Testis (tissue), 3 donors: ENCODE data around the gene SPRN. TPM values are rescaled to one million over a fixed set of nuclear protein-coding genes. Genes with fewer than 3 reads are reported as not detected.
"Not testable (repeated sequence)": the region's sequence is repeated elsewhere in the genome, so short reads cannot be mapped to it uniquely, and the experiment has no call there.

Experiments used
- DNase-seq: peaks from one replicate; pipeline ENCODE4 v3.0.0-alpha.2; 2019
- H3K27ac ChIP-seq, 2 donors: fragments of 200-600 bp; sonication (generic); one replicate each; pipeline ENCODE4 v1.5.1; 2019
- H3K27me3 ChIP-seq: fragments of 200-600 bp; sonication (generic); one replicate; pipeline ENCODE4 v1.5.1; 2019
- H3K36me3 ChIP-seq: fragments of 200-600 bp; sonication (generic); one replicate; pipeline ENCODE4 v1.5.1; 2017; ENCODE audit warnings: low read depth; ENCODE audit errors: missing control alignments
- H3K4me1 ChIP-seq: fragments of 200-600 bp; sonication (generic); one replicate; pipeline ENCODE4 v1.5.1; 2019
- H3K4me3 ChIP-seq, 2 donors: fragments of 200-600 bp; sonication (generic); one replicate each; pipeline ENCODE4 v1.5.1; 2017 to 2019
- H3K9me3 ChIP-seq: fragments of 200-600 bp; sonication (generic); one replicate; pipeline ENCODE4 v1.5.1; 2017
- POLR2A ChIP-seq: fragments of 450-650 bp; IDR thresholded peaks from one replicate; pipeline ENCODE4 v1.6.1; 2017; ENCODE audit warnings: antibody characterized with exemption, mild to moderate bottlenecking, moderate library complexity
- WGBS, 2 donors: methylation state at CpG; one replicate each; pipeline ENCODE4 v1.1.5; 2018; 5-methylcytosine and 5-hydroxymethylcytosine counted together
- intact Hi-C: fragments of 100-400 bp; cut with DNase I; formaldehyde crosslinking; loops from one replicate; pipeline ENCODE4 v1.15.1; 2023; ENCODE audit warnings: low total_unique reads
- polyA plus RNA-seq: library from polyadenylated mRNA; stranded (reverse); fragments of 350-450 nt; fragmentation: Illumina TruSeq; extraction: RNeasy Lipid Tissue Mini Kit (QIAGEN cat#74804); gene quantifications from one replicate; pipeline ENCODE4 v1.2.3, GENCODE V29; 2014; ENCODE audit warnings: low read depth, low replicate concordance; ENCODE audit not compliant: insufficient read depth
- total RNA-seq, 2 donors: library from RNA; depleted of rRNA; stranded (reverse); fragments of >200 nt; gene quantifications; one replicate each; pipeline ENCODE4 v1.2.3, GENCODE V29; 2016
- TF ChIP-seq, protein P1 (sequence below), 3 experiments: fragments of 450-650 bp in 2 of 3; fragments of 200-600 bp in 1 of 3; sonication (generic) in 1 of 3; IDR thresholded peaks; one replicate each; pipeline ENCODE4 v1.5.1; 2016 to 2019; ENCODE audit warnings: antibody characterized with exemption in 3 of 3, mild to moderate bottlenecking in 2 of 3, moderate library complexity in 1 of 3

The SPRN gene
- total and polyA plus RNA-seq, 3 donors from 2014 or later = 1.7 to 2.7 (median 1.8) TPM

DNA sequence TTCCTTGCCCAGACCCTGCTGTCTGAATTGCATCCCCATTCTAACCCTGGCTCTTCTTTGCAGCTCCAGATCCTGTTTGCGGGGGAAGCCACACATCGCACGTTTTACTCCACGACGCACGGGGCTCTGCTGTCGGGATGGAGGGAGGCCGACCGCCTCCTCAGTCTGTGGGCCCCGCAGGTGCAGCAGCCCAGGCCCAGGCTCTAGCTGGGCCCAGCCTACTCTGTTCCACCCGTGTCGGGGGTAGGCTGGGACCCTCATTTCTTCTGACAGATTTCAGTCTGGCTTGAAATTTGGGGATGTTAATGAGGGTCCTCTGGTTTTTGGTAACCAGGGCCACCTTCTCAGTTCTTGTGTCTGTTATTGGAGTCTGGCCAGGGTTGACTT is 33.2 kb downstream of the SPRN start:
- no peak overlapping the region for H3K27ac ChIP-seq
- H3K4me1 ChIP-seq = peaks cover 20% of the 10 kb centered on the region
- DNase-seq = no peak
- intact Hi-C loops = no loop called here
- H3K36me3 ChIP-seq = no peaks in the 10 kb centered on the region
- TF ChIP-seq POLR2A = no peak
- TF ChIP-seq, protein P1, sequence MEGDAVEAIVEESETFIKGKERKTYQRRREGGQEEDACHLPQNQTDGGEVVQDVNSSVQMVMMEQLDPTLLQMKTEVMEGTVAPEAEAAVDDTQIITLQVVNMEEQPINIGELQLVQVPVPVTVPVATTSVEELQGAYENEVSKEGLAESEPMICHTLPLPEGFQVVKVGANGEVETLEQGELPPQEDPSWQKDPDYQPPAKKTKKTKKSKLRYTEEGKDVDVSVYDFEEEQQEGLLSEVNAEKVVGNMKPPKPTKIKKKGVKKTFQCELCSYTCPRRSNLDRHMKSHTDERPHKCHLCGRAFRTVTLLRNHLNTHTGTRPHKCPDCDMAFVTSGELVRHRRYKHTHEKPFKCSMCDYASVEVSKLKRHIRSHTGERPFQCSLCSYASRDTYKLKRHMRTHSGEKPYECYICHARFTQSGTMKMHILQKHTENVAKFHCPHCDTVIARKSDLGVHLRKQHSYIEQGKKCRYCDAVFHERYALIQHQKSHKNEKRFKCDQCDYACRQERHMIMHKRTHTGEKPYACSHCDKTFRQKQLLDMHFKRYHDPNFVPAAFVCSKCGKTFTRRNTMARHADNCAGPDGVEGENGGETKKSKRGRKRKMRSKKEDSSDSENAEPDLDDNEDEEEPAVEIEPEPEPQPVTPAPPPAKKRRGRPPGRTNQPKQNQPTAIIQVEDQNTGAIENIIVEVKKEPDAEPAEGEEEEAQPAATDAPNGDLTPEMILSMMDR (IDR thresholded peaks at IDR 0.05) = no peak
- H3K4me3 ChIP-seq = no peak overlapping the region
- WGBS, 2 donors = 86% methylated on average over 12 of the region's 12 CpGs; no CpG with 5 or more reads in 1 of the 2 donors
- H3K27me3 ChIP-seq = no peaks in the 10 kb centered on the region
- no peaks in the 10 kb centered on the region for H3K9me3 ChIP-seq

DNA sequence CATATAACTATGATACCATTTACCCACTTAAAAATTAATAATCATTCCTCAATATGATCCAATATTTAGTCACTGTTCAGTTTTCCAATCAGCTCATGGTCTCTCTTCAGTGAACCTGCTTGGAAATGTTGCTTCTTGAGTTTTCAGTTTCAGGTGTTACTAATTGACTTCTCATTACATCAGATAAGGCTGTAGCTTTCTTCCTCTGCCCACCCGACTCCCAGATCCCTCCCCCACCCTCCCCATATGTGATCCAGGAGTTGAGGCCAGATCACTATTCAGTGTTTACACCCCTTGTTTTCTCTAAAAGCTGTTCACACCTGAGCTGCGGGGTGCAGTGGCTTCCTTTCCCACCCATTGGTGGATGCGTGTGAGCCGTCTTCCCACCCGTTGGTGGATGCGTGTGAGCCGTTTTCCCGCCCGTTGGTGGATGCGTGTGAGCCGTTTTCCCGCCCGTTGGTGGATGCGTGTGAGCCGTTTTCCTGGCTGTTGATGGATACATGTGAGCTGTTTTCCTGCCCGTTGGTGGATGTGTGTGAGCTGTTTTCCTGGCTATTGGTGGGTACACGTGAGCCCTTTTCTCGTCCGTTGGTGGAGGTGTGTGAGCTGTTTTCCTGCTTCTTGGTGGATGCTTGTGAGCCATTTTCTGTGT is 33.7 kb downstream of the SPRN start:
- 79 to 91% methylated on average over 17 to 19 of the region's 19 CpGs for WGBS, 2 donors
- H3K4me1 ChIP-seq = peaks cover 15% of the 10 kb centered on the region
- no peaks in the 10 kb centered on the region for H3K9me3 ChIP-seq
- H3K4me3 ChIP-seq = no peak overlapping the region
- TF ChIP-seq POLR2A = no peak
- TF ChIP-seq, protein P1 (IDR thresholded peaks at IDR 0.05) = no peak
- no peak overlapping the region for H3K27ac ChIP-seq
- H3K27me3 ChIP-seq = no peaks in the 10 kb centered on the region
- no peaks in the 10 kb centered on the region for H3K36me3 ChIP-seq
- intact Hi-C loops = no loop called here
- DNase-seq = no peak

DNA sequence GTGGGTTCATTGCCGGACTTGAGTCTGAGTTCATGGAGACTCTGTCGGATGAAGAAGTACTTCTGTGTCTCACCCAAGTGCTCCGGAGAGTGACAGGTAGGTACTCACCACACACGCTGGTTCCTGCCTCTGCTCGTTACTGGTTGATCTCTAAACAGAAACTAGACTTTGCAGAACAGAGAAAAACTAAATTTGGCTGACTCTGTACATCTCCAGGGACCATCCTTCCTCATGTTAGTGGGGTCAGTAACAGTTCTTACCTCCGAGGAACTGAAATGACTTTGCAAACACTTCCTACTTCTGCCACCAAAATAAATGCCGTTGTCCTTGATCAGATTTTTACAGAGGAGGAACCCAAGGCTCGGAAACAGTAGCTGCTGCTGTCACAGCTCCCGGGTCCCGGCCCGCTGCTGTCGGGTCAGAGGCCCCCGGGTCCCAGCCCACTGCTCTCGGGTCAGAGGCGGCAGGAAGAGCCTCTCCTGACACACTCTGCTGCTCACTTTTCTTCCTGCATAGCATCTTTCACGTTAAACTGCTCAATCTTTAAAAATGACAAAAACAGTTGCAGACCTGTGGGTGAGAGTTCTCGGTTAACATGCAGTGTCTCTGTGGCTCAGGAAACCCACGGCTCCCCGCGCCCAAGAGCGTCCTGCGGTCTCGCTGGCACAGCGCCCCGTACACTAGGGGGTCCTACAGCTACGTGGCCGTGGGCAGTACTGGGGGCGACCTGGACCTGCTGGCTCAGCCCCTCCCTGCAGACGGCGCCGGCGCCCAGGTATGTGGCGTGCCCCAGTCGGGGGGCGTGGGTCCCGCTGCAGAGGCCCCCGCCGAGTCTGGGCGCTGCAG is 35.2 kb downstream of the SPRN start:
- 80 to 85% methylated on average over 36 to 39 of the region's 39 CpGs for WGBS, 2 donors
- Histone ChIP-seq H3K4me1 (peaks cover 4% of the 10 kb centered on the region), H3K9me3 (no peaks in the 10 kb centered on the region), H3K27me3 (no peaks in the 10 kb centered on the region), H3K36me3 (no peaks in the 10 kb centered on the region), H3K4me3 (no peak overlapping the region), H3K27ac (no peak overlapping the region)
- DNase-seq = no peak
- intact Hi-C loops = no loop called here
- TF ChIP-seq POLR2A = no peak
- TF ChIP-seq, protein P1 (IDR thresholded peaks at IDR 0.05) = no peak

DNA sequence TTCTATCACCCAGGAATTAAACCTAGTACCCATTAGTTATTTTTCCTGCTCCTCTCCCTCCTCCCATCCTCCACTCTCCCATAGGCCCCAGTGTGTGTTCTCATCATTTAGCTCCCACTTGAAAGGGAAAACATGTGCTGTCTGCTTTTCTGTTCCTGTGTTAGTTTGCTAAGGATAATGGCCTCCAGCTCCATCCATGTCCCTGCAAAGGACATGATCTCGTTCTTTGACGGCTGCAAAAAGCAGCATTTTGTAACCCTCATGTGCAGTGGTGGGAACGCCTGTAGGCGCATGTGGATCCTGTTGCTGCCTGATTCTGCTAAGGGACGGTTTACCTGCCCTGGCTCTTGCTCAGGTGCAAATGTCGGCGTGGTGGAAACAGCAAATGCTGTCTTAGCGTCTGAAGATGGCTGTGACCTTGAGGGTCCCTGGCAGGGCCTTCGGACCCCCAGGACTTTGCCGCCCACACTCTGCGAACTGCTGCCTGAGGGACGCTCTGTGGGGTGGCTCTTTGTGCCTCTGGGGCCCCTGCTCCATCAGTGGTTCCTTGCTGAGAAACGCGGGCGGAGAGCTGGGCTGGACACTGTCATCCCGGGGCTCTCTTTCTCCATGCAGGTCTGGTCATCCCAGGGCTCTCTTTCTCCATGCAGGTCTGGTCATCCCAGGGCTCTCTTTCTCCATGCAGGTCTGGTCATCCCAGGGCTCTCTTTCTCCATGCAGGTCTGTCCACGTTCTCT is 36.0 kb downstream of the SPRN start:
- no peak for TF ChIP-seq POLR2A
- TF ChIP-seq, protein P1 (IDR thresholded peaks at IDR 0.05) = no peak
- Histone ChIP-seq H3K36me3 (no peaks in the 10 kb centered on the region), H3K4me3 (no peak overlapping the region), H3K9me3 (no peaks in the 10 kb centered on the region), H3K4me1 (peaks cover under 1% of the 10 kb centered on the region), H3K27ac (no peak overlapping the region), H3K27me3 (no peaks in the 10 kb centered on the region)
- intact Hi-C loops = no loop called here
- 83 to 92% methylated on average over 13 to 17 of the region's 17 CpGs for WGBS, 2 donors
- DNase-seq = no peak

DNA sequence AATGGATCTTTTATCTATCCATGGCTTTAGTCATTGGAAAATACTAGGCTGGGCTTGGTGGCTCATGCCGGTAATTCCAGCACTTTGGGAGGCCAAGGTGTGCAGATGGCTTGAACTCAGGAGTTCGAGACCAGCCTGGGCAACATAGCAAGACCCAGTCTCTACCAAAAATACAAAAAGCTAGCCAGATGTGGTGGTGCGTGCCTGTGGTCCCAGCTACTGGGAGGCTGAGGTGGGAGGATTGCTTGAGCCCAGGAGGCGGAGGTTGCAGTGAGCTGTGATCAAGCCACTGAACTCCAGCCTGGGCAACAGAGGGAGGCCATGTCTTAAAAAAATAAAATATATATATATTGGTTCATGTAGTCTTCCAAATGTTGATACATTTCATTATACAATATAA is 37.5 kb downstream of the SPRN start:
- H3K27me3 ChIP-seq, H3K4me3 ChIP-seq, H3K27ac ChIP-seq, intact Hi-C loops, H3K4me1 ChIP-seq, H3K9me3 ChIP-seq, H3K36me3 ChIP-seq, DNase-seq: not testable (repeated sequence)
- 95 to 97% methylated on average over 4 of the region's 4 CpGs for WGBS, 2 donors
